GM10266 (cell line): ENCODE measurements around the gene BRD1.

Experiments used
- DNase-seq: peaks from one replicate; pipeline ENCODE4 v3.0.0; 2012; ENCODE audit errors: extremely low spot score
- CTCF ChIP-seq: IDR thresholded peaks from 2 replicates; pipeline ENCODE4 v1.5.1; 2012; ENCODE audit warnings: mild to moderate bottlenecking, low read depth; ENCODE audit not compliant: control insufficient read depth, insufficient read depth; ENCODE audit errors: missing control alignments

BRD1 gene

GRCh38 chr22:49779853-49780697 is 47.6 kb downstream of the BRD1 start:
- no peak for DNase-seq
- no peak for TF ChIP-seq CTCF

DNA sequence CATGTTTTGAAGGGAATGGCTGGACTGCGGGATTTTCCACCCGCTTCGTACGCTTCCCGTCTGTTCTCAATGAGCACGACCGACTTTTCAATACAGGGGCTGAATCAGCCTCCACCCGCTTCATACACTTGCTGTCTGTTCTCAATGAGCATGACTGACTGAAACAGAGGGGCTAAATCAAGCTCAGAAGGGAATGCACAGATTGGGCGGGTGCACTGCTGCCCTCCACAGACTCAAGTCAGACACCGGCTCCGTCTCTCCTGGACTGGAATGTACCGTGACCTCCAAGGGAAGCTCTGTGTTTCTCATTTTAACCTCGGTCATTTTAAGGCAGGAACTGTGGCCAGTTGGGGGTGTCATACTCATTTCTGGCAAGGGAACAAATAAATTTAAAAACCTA is 48.5 kb downstream of the BRD1 start:
- no peak for TF ChIP-seq CTCF
- DNase-seq = no peak

DNA sequence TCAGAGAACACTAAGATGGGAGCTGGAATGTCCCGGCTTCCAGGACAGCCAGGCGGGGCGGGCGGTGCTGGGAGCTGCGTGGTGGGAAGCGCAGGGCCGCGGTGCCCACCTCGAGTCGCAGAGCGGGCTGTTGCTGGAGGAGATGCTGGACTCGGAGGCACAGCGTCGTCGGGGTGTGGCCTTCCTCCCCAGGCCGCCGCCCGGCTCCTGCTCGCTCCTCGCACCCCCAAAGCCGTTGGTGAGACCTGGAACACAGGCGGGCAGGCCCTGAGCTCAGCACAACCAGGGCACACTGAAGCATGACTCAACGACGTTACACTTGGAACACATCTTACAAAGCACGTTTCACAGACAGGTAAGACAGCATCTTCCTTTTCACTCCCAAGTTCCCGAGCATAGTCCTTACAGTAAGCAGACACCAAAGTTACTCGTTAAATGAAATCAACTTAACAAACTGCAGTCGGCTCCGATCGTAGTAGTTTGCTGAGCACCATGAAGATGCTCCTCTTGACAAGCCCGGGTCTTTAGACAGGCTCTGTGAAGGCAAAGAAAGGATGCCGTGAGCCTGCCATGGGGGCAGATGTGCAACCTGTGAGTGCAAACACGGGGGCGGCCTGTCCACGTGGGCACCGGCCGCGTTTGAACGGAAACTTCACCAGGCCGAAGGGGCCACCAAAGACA is 50.0 kb downstream of the BRD1 start:
- TF ChIP-seq CTCF = no peak
- DNase-seq = no peak

GRCh38 chr22:49776891-49777290 is 50.8 kb downstream of the BRD1 start:
- no peak for DNase-seq
- TF ChIP-seq CTCF = no peak

GRCh38 chr22:49775867-49776511 is 51.7 kb downstream of the BRD1 start:
- no peak for TF ChIP-seq CTCF

DNA sequence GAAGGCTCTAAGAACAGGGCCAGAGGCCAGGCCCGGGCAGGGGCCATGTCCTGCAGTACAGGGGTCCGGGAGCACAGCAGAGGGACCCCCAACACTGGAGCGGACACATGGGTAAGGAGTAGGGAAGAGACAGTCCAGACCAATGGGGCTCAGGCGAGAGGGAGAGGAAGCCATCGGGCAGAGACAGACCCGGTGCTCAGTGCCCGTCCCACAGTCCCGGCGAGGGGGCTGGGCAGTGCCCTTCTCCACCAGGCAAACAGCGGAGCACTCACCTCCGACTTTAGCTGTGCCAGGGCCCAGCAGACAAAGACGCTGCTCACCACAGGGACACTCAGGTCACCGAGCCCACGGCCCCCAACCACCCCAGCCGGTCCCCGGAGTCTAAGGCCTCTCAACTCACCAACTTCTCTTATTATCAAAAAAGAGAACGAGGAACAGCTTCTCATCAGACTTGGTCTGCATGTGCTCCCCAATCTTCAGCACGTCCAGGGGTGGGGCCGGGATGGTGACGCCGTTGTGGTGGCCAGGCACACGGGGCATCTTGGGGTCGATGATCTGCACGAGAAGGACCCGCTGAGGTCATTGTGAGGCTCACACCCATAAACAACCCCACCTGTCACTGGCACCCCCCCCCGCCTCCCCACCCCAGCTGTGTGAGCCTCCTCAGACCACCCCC is 52.3 kb downstream of the BRD1 start:
- TF ChIP-seq CTCF = no peak
- no peak for DNase-seq

More at GRCh38 chr22:49775867-49776511, 51.7 kb downstream of the BRD1 start:
- no peak for DNase-seq
